GM18502 (cell line): ENCODE results near the gene MMS19.
"Not testable (repeated sequence)": the region's sequence is repeated elsewhere in the genome, so short reads cannot be mapped to it uniquely, and the experiment has no call there.

Source experiments
- ATAC-seq: cut with Tn5 transposase; IDR thresholded peaks from one replicate; pipeline ENCODE4 v1.9.1; 2021; ENCODE audit warnings: mild to moderate bottlenecking; ENCODE audit not compliant: unreplicated experiment, poor library complexity

Gene MMS19

DNA sequence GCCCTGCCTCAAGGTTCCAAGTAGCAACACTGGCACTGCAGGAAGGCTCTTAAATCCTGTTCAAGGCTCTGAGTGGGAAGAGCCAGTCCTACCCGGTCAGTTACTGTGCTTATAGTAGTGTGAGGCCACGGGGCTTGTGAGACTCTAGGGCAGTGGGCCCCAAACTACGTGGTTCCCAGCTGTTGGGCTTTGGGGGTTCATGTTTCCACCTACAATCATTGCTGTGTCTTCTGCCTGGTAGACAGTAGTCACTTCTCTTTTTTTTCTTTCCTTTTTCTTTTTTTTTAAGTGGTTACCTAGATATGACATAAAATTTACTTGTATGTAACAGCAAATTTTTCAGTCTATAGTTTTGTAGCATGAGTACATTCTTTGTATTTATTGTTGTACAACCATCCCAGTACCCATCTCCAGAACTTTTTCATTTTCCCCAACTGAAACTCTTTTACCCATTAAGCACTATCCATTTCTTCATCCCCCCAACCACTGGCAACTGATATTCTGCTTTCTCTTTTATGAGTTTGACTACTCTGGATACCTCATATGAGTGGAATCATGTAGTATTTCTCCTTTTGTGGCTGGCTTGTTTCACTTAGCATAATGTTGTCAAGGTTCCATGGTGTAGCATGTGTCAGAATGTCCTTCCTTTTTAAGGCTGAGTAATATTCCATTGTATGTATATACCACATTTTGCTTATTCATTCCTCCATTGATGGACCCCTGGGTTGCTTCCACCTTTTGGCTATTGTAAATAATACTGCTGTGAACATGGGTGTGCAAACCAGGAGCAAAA, 8.2 kb upstream of the MMS19 start:
- ATAC-seq = no peak

DNA sequence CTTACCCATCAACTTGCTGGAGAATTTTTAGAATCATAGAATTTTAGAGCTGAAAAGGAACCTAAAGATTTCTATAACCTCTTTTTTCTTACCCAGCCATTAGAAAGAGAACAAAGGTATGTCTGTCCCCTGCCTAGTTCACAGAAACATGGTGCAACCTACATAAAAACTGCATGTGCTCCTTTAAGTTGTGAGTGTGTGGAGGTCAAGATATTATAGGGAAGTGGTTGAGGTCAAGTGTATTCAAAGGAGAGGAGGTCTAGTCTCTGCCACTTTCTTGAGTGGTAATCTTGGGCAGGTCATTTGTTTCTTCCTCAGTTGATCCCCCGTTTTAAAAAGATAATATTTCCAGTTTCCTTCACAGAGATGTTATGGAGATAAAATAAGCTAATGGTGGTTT, 6.9 kb upstream of the MMS19 start:
- ATAC-seq = no peak

DNA sequence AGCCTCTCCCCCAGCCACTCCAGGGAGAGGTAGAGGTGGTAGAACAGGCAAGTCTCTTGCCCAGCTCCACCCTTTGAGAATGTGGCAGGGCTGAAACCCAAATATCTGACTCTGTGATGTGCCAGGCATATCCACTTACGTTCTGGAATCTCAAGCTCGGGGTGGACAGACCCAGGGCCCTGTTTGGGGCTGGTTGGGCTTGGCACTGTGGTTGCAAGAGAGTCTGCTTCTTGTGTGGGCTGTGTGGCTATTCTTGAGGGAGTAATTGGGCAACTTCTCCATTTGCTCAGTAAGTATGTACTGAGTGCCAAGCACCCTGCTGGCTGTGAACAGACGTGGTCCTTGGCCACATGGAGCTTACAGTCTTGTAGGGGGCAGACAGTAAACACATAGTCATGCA, 5.2 kb upstream of the MMS19 start:
- no peak for ATAC-seq

DNA sequence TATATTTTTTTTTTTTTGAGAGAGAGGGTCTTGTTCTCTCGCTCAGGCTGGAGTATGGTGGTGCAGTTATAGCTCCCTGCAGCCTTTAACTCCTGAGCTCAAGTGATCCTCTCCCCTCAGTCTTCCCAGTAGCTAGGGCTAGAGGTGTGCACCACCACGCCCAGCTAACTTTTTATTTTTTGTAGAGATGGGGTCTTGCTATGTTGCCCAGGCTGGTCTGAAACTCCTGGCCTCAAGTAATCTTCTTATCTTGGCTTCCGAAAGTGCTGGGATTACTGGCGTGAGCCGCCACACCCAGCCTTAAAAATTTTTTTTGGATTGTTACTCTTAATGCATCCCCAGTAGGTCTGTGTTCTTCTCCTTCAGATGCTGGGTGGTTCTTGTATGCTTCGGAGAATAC, 4.7 kb upstream of the MMS19 start:
- ATAC-seq = no peak

DNA sequence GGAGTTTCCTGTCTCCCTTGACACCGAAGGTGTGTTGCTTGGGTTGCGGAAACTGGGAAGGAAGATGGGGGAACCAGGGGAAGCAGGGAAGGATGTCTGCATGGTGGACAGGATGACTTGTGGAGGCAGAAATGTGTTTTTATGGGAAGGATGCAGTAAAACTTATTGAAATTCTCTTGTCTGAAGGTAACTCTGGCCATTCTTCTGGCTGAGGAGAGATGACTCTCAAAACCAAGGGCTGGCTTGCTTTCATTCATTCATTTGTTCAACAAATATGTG, 2.0 kb upstream of the MMS19 start:
- ATAC-seq = no peak

DNA sequence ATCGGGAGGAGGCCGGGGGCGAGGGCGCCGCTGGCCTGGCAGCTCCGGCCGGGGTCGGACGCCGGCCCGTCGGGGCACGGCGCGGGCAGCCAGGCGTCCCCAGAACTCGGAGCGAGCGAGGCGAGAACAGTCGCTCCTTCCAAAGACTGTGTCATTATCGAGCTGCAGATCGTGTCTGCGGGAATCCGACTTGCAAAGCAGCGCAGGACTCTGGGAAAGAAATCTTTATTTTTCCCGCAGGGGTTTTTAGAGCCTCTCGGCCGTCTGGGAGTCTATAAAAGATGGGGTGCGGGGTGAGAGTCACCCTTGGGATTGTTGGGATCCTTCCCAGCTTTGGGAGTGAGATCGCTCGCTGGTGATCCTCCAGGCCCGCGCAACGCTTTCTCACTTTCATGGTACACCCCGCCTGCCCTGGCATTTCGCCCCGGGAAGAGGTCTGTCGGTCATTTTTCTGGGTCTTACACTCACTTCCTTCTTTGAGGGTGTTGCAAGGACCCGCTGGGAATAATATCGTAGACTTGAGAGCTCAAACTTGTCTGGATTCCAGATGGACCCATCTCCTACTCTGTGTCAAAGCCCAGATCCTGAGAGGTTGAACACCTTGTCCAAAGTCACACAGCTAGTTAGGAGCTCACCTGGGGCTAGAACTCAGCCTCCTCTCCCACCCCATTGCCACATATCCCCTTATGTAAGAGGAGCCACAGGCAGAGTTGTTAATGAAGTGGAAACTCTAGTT, 1.5 kb upstream of the MMS19 start:
- no peak for ATAC-seq

DNA sequence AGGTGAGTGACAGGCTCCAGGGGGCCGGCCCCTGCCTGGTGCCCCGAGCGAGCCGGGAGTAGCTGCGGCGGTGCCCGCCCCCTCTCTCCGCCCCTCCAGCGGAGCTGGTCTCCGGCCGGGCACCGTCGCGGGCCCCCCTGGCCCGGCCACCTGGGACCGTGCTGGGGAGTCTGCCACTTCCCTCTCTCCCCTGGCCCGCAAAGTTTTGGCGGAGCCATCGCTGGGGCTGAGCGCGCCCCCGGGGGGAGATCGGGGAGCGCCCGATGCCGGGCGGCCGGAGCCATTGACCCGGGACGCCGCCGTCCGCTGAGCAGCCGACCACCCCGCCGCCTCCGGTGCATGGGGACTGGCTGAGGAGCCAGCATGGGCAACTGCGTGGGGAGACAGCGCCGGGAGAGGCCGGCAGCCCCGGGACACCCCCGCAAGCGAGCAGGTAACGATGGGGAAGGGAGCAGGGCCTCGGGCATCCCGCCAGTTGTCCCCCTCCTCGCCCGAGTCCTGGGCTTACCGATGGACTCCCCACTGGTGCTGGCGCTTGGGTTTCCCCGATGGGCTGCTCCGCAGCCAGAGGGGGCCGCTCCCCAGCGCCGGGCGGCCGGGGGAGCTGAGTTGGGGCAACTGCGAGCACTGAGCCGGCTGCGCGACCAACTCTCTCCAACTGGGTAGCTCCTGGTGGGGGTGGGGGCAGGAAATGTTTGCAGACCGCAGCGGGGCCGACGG, 779 bp upstream of the MMS19 start, which contains the start of gene UBTD1:
UBTD1 (plus strand) TSS at position 84 of the 720 bp plus-strand sequence; CDS start at position 364, 280 bp downstream.
- no peak for ATAC-seq

DNA sequence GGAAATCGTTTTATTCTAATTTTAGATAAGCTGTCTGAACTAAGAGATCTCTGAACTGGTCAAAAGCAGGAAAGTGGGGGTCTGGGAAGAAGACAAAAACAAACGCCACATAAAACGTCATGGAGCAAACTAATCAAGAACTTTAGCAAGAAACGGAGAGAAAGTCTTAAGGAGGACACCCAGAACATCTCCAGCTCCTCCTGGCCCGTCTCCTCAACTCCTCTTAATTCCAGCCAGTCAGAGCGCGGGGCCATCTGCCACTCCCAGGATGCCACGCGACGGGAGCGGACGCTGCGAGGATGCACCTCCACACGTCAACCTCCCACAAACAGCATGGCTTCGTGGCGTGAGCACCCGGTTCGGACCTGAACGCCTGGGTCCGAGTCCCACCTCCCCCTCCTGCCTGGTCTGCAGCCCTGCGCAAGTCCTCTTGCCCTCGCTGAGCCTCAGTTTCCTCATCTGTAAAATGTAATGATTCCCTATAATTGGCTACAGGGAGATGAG, 598 bp downstream of the MMS19 start:
- ATAC-seq = peak; percentile 37

DNA sequence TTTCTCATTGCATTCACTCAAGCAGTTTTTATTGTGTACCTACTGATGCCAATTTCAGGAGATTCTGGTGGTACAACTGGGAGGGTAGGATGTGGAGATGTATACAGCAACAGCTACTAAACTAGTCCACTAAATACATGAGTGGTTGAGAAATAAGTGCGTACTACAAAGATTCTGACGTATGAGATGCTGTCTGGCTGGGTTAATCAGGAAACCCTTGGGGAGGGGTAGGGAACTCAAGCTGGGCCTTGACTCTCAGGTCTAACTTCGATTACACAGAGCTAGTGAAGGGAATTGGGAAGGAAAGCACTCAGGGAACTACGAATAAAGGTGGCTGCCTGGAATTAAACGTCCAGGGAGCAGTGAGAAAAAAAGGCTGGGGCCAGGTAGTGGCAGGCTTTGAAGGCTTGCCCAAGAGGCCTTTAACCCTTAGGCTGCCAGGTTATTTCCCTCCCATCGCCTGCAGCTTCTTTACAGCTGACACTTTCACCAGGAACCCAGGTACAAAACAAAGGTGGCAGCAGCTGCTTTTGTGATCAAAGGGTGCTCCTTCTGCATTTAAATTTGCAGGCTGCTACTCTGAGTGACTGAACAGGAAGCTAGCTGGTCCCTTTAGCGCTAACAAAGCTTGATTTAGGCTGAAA, 3.2 kb downstream of the MMS19 start:
- no peak for ATAC-seq

DNA sequence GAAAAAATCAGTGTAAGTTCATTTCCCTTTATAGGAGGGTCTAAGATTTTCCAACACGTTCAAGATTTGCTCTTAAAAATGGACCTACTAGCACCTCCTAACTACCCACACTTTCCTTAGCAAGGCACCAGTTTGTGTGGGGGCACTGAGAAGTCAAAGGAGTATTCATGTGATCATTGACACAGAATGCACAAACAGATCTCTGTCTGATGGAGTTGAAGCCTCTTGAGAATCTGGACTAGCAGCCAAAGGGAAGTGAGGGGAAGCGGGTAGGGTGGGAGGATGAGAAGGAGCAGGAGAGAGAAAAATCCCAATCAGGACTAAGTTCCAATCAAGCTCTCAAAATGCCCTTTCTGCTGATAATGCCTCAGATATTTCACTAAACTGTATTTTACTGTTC, 4.1 kb downstream of the MMS19 start:
- ATAC-seq = no peak

DNA sequence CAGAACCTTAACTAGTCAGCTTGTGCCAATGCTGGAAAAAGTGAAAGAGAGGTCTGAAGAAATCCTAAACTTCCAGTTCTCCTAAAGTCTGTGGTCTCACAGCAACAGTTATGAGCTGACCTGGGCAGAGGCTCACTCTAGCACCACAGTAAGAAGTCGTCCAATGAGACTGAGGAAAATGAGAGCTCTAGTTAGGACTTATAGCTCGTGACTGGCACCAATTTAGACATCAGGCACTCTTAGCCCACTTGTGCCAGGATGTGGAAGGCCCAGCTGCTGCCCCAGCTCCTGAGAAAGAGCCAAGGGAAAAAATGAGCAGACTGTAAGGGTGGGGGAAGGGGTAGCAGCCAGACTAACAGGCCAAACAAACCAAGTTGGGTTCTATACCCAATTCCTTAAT, 7.6 kb downstream of the MMS19 start:
- ATAC-seq = no peak

DNA sequence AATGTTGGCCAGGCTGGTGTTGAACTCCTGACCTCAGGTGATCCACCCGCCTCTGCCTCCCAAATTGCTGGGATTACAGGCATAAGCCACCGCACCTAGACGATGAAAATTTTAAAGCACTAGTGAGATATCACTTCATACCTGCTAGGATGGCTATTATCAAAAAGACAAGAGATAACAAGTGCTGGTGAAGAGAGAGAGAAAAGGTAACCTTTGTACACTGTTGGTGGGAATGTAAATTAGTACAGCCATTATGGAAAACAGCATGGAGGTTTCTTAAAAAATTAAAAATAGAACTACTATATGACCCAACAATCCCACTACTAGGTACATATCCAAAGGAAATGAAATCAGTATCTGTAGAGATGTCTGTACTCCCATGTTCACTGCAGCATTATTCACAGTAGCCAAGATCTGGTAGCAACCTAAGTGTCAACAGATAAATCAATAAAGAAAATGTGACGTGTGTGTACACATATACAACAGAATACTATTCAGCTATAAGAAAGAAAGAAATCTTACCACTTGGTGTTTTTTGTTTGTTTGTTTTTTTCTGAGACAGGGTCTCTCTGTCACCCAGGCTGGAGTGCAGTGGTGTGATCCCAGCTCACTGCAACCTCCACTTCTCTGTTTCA, 12.5 kb downstream of the MMS19 start:
- no peak for ATAC-seq

DNA sequence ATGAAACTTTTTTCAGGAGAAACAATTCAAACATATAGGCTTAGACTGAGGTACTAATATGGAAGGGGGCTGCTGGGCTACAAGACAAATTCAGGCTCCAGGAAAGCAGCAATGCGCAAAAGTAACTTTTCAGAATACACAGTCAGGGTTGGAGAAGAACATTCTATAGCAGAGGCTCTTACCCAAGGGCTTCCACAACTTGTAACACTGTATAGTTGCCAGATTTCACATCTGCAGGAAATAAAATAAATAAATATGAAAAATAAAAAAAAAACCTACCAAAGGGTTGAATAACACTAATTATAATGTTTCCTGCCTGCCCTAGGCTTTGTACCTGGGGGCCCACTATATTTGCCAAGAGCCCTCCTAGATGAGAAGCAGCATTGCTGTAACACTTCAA, 14.3 kb downstream of the MMS19 start:
- no peak for ATAC-seq

DNA sequence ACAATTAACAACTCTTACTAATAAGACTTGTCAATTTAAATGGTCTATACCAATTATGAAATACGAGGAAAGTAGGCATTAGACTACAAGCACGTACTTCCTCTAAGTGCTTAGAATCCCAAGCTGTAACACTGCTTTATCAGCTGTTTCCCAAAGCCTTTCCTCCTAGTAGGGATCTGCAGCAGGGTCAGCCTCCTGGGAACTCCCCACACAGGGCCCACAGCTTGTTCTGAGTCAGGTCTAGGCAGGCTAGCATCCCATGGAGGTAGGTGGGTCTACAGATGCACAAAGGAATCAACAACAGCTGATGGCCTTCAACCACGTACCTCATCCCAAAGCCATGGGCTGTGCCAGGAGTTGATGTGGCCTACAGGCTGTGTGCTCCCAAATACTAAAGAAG, 14.7 kb downstream of the MMS19 start:
- ATAC-seq = no peak

DNA sequence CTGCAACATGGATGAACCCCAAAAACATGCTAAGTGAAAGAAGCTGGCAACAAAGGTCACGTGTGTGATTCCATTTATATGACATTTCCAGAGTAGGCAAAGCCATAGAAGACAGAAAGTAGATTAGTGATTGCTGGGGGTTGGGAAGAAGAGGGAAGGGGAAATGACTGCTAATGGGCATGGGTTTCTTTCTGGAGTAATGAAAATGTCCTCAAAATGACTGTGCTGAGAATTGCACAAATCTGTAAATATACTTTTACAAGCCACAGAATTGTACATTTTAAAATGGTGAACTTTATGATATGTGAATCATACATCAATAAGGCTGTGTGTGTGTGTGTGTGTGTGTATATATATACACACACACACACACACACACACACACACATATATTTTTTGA, 15.8 kb downstream of the MMS19 start:
- no peak for ATAC-seq

DNA sequence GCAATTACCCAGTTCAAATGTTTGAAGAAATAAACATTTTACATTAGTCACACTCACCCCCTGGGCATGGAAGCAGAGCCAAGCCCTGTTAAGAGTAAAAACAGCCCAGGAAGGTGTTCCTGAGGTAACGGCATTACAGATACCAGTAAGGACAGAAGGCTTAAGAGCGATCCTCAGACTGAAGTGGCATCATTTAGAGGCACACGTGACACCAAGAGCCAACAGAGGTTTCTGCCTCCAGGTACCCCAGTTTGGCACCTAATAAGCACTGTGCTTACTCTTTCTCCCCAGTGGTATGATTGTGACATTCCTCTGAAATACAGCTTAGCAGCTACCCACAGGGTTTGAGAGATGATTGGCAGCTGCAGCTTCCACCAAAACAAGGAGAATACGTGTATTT, 17.2 kb downstream of the MMS19 start:
- no peak for ATAC-seq

DNA sequence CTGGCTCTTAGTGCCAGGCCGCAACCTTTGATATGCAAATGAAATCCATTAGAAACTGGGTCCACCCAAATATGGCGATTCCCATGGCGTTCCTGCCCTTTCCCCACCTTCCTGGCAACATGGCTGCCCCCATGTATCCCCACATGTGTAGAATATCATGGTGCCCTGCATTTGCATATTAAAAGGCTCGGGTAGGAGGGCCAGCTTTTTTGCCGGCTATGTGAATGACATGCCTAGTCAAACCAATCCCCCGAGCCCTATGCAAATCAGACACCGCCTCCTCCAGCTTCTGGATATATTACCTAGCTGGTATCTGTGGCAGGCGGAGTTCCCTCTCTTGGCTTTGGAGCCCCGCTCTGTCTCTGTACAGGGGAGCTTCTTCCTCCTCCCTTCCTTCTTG, 18.3 kb downstream of the MMS19 start:
- no peak for ATAC-seq

DNA sequence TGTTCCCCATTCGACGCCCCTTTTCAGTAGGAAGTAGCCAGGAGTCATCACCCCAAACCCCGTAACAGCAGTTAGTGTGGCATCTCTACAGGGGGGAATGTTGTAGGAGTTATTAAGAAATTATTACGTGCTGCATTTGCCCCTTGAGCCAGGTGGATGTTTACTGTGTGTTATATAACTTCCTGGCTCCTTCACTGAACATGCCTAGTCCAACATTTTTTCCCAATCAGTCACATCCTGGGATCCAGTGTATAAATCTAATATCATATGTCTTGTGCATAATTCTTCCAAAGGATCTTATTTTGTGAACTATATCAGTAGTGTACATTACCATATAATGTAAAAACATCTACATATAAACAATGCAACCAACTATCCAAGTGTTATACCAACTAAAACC, 18.8 kb downstream of the MMS19 start:
- ATAC-seq = not testable (repeated sequence)

DNA sequence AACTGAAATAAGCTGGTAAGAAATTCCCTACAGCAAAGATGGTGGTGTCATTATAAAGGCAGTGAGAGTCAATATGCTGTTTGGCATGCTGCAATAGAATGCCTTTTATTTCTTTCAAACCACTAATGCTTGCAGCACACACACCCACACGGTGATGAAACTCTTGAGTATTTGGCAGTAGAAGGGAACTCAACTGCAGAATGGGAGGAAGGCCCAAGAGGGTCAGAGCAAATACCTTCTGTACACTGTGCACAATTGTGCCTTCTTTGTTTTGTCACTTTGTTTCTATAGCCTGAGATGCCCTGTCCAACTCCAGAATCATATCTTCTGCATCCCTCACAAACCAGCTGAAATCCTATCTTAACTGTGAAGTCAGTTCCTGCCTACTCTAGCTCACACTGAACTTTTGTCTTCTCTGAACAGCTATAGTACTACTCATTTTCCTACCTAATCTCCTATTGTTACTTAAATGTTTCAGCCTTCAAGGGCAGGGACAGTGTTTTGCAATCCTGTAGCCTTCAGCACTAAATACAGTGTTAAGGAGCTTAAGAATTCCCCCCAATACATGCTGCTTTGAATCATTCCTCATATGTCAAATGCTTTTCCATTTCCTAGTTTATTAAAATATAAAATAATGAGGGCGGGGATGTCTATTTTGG, 22.2 kb downstream of the MMS19 start:
- ATAC-seq = no peak

DNA sequence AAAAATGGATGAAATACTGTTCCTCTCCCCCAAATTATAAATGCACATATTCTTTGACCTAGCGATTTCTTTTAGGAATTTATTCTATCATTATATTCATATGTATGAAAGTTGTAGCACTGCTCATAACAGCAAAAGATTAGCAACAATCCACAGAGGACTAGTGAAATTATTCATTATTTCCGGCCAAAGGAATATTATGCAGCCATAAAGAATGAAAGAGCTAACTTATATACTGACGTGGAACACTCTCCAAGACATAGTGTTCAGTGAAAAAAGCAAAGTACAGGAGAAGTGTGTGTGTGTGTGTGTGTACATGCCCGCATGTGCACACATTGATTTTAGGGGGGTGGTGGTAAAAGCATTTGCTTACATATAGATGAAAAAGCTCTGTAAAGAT, 23.3 kb downstream of the MMS19 start:
- ATAC-seq = no peak
